ENCODE data around the gene USP11.
A peak's percentile ranks its signal among the peaks of the same experiment; 100 is the strongest.

USP11 gene

DNA sequence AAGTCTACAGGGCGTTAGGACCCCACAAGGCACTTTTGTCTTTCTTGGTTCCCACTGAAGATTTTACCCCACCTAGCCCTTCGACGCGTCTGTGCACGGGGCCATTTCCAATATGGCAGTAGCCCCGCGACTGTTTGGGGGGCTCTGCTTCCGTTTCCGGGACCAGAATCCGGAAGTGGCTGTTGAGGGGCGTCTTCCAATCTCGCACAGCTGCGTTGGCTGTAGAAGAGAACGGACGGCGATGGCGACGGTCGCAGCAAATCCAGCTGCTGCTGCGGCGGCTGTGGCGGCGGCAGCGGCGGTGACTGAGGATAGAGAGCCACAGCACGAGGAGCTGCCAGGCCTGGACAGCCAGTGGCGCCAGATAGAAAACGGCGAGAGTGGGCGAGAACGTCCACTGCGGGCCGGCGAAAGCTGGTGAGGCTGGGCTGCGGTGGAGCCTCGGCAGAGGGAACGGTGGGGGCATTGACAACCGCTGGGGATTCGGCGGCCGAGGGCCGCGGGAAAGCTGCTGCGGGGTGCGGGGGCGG is at the start of gene USP11:
TSS of gene USP11 (plus strand) at position 207 of the 530 bp plus-strand sequence. CDS start at position 242, 35 bp downstream.
- peak; percentile 52 for DNase-seq

GRCh38 chrX:47184486-47184885 is 48.3 kb upstream of the USP11 start:
- no peak for DNase-seq

GRCh38 chrX:47185241-47185640 is 47.6 kb upstream of the USP11 start:
- no peak for DNase-seq

- no peak for DNase-seq
These were observed 46.6 kb upstream of the USP11 start for GRCh38 chrX:47186096-47186740.

DNA sequence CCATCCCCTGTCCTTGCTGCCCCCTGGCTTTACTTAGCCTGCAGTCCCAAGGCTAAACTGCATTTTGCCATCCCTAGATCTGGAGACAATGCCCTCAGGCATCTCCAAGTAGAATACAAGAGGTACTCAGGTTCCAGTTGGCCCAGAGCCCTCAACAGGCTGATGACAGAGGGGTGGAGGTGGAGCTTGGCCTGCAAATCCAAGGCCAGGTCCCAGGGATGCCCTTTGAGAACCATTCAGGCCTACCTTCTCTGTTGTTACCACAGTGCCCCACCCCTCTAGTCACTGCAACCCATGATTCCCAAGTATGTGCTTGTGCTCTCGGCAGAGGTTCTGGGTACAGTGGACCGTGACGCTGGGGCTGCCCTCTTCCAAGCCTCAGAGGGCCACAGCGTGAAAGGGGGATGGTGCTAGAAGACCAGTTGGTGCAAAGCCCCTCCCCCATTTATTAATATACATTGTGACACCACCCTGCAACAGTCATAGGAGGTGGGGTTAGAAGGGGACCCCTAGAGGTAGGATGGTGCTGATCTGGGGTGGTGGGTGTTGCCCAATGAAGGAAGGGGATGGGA is 45.6 kb upstream of the USP11 start:
- DNase-seq: no peak

DNA sequence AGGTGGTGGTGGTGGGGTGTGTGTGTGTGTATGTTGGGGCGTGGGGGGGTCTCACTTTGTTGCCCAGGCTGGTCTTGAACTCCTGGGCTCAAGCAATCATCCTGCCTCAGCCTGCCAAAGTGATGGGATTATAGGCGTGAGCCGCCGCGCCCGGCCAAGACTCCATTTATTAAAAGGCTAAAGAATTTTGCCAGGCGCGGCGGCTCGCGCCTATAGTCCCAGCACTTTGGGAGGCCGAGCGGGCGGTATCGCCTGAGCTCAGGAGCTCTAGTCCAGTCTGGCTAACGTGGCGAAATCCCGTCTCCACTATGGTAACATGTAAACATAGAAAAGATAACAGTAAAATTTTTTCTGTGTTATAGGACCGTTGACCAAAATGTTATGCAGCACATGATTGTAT is 42.9 kb upstream of the USP11 start:
- DNase-seq: no peak

DNA sequence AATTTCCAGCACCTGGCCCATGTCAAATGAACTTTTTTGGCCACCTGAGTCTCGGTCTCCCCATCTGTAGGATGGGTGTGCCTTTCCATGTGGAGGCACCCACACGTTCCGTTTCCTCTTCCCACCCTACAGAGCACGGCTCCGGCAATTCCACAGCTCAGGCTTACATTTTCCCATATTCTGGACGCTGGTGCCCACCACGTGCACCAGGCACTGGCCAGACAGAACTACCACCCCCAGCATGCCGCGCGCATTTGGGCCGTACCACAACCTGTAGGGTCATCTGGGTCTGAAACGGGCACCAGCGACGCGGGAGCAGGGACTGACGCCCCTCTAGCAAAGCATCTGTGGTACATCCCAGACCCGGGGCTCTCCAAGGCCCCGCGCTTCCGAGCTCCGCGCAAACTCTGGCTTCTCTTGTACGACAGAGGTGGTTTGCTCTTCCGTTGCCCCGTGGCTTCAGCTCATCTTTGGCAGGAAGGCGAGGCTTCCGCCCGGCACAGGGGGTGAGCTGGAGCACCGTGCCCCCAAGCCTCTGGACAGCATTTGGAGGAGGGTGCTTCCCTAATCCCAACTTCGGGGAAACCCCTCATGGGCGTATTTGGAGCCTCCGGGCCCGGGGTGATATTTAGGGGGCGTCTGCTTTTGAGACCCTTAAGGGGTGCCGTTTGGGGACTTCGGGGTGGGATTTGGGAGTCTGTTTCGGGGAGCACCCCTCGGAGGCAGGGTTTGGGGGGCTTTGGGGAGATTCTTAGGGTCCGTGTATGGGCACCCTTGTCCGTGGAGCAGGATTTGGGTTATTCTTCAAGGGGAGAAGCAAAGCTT is 42.2 kb upstream of the USP11 start:
- peak; percentile 82 for DNase-seq

GRCh38 chrX:47191331-47191730 is 41.5 kb upstream of the USP11 start:
- peak; percentile 8 for DNase-seq

DNA sequence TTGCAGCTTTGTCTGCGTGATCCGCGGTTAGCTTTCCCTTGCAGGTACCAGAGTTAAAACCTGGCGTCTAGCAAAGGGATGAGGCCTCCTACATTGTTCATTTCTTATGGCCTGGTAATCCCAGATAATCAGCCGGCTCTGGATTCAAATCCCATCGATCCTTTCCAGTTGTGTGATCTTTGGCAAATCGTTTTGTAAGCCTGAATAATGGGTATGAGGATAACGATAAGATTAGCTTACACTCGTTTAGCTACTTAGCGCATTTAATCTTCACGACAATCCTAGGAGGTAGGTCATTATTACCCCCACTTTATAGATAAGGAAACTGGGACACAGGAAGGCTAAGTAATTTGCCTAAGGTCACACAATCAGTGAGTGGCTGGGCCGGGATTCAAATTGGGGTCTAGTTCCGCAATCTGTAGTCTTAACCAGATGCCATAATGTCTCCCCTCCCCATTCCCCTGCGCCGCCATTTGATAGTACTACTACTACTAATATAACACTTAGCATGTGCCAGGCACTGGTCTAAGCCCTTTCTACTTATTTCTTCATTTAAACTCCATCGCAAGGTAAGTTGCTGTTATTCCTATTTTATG is 40.9 kb upstream of the USP11 start:
- no peak for DNase-seq

GRCh38 chrX:47193475-47194193 is 39.2 kb upstream of the USP11 start, which contains the start of gene UBA1:
Gene UBA1 (plus strand): TSS chrX:47193829. CDS start chrX:47198803, 4,974 bp downstream.
- DNase-seq: peak; percentile 88

- no peak for DNase-seq
These were observed 38.5 kb upstream of the USP11 start for GRCh38 chrX:47194194-47194787.

GRCh38 chrX:47196098-47196497 is 36.7 kb upstream of the USP11 start:
- no peak for DNase-seq

DNA sequence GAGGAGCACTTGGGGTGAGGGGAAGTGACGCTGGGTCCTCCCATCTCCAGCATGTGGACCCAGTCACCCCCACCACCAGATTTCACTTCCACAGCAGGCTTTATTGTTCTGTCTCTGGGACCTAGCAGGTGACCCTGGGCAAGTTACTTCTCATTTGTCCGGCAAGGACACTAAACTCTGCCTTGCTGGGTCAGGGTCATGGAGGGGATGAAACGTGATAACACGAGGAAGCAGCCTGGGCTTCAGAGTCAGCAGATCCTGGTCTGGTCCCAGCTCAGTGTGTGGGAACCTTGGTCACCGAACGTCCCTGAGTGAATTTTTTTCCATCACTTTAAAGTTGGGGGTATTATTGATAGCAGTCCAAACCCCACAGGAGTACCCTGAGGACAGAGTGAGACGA is 35.3 kb upstream of the USP11 start:
- DNase-seq: no peak

DNA sequence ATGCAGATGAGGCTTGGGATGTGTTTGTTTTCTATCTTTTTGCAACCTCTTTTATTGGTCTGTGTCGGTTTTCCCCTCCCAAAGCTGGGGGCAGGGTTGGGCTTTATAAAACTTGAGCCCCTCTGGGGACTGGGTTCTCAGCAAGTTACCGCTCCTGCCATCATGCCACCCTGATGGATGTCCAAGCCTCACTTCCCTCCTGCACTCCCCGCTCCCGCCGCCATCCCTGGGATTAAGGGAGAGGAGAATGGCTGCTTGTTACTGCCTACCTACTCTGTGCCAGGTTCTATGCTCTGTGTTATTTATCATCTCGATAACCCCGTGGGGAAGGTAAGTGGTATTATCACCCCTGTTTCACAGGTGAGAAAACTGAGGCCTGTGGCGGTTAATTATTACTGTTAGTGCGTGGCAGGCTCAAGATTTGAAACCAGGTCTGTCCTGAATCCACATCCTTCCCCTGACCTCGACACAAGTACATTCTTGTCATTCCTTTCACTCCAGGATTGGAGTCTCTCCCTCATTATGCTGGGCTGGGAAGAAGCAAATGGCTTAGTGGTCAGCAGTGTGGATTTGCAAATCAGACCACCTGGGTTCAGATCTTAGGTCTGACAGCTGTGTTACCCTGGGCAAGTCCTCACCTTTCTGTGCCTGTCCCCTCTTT is 34.7 kb upstream of the USP11 start:
- no peak for DNase-seq

DNA sequence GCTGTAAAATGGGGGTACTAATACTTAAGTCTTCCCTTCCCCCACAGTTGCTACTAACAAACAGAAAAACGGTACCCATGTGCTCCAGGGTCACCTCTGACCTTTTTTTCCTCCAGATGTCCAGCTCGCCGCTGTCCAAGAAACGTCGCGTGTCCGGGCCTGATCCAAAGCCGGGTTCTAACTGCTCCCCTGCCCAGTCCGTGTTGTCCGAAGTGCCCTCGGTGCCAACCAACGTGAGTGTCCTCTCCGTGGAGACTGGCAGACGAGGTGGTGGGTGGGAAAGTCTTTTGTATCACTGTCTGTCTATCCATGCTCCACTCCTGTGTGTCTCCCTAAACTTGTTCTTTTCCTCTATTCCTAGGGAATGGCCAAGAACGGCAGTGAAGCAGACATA is 34.1 kb upstream of the USP11 start:
- DNase-seq: no peak

GRCh38 chrX:47199286-47199685 is 33.5 kb upstream of the USP11 start:
- DNase-seq: no peak

DNA sequence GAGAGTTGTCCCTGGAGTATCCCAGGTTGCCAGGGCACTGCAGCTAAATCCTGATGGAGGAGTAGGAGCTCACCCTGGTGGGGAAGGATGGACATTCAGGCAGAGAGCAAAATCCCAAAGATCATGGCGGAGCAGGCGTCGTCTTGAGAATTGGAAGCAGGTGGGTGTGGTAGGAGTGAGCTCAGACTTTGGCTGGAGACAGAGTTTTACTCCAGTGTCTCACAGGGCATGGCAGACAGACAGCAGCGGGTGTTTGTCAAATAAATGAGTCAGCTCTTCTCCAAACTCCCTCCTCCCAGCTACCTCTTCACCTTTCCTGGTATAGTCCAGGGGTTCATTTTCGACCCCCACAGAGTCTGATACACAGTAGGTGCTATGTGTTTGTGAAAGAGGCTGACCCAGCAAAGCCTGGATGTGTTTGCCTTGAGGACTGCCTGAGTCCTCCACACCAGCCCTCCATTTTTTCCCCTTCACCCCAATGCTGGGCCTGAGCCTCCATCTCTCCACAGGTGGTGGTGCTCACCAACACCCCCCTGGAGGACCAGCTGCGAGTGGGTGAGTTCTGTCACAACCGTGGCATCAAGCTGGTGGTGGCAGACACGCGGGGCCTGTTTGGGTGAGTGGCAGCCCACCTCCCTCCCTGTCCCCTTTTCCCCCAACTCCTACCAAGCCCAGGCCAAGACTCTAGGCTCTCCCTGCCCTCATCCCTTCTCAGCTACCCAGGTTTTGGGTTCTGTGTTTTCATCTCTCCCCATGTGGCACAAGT is 32.2 kb upstream of the USP11 start:
- no peak for DNase-seq

- no peak for DNase-seq
These were observed 31.4 kb upstream of the USP11 start for GRCh38 chrX:47201345-47201944.

- no peak for DNase-seq
These were observed 30.5 kb upstream of the USP11 start for GRCh38 chrX:47202316-47202715.

DNA sequence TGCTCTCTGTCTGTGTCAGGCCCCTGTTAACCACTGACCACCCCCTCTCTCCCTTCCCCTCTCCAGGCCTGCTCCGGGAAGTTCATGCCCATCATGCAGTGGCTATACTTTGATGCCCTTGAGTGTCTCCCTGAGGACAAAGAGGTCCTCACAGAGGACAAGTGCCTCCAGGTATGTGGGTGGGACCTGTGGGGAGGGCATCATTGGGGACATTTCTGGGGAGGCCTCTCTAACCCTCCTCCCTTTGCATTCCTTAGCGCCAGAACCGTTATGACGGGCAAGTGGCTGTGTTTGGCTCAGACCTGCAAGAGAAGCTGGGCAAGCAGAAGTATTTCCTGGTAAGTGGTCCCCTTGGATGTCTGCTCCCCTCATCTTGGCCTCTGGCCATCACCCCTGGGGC is 29.9 kb upstream of the USP11 start:
- DNase-seq: no peak
